ENCODE data around the gene ERN1.
"Not testable (repeated sequence)": the region's sequence is repeated elsewhere in the genome, so short reads cannot be mapped to it uniquely, and the experiment has no call there.

Gene ERN1

GRCh38 chr17:64129765-64130558, at the start of gene ERN1:
ERN1 (minus strand) TSS chr17:64130144; CDS start chr17:64130029, 115 bp downstream.
- DNase-seq, result peak; percentile 92

GRCh38 chr17:64179024-64179423, 49.1 kb upstream of the ERN1 start:
- not testable (repeated sequence) for DNase-seq

- DNase-seq, result no peak
Measured at GRCh38 chr17:64178011-64178825, 48.3 kb upstream of the ERN1 start.

- no peak for DNase-seq
Measured at GRCh38 chr17:64177311-64178010, 47.5 kb upstream of the ERN1 start.

GRCh38 chr17:64176556-64176955, 46.6 kb upstream of the ERN1 start:
- DNase-seq, result no peak

GRCh38 chr17:64174686-64175456, 44.9 kb upstream of the ERN1 start:
- no peak for DNase-seq

GRCh38 chr17:64173646-64174045, 43.7 kb upstream of the ERN1 start:
- DNase-seq, result no peak

GRCh38 chr17:64172510-64172909, 42.6 kb upstream of the ERN1 start:
- no peak for DNase-seq

- DNase-seq, result no peak
Measured at GRCh38 chr17:64171041-64171440, 41.1 kb upstream of the ERN1 start.

GRCh38 chr17:64170286-64170685, 40.3 kb upstream of the ERN1 start:
- DNase-seq, result no peak

- DNase-seq, result not testable (repeated sequence)
Measured at GRCh38 chr17:64167666-64168065, 37.7 kb upstream of the ERN1 start.

GRCh38 chr17:64166876-64167275, 36.9 kb upstream of the ERN1 start:
- no peak for DNase-seq

- no peak for DNase-seq
Measured at GRCh38 chr17:64165347-64165746, 35.4 kb upstream of the ERN1 start.

- DNase-seq, result no peak
Measured at GRCh38 chr17:64164596-64165285, 34.8 kb upstream of the ERN1 start.

- DNase-seq, result no peak
Measured at GRCh38 chr17:64163468-64163867, 33.5 kb upstream of the ERN1 start.

GRCh38 chr17:64162554-64162953, 32.6 kb upstream of the ERN1 start:
- no peak for DNase-seq

GRCh38 chr17:64161380-64162176, 31.6 kb upstream of the ERN1 start:
- DNase-seq, result no peak

- DNase-seq, result no peak
Measured at GRCh38 chr17:64160378-64160777, 30.4 kb upstream of the ERN1 start.

- DNase-seq, result no peak
Measured at GRCh38 chr17:64158831-64159590, 29.1 kb upstream of the ERN1 start.

- no peak for DNase-seq
Measured at GRCh38 chr17:64158406-64158805, 28.5 kb upstream of the ERN1 start.
